GM21576 (cell line): ENCODE measurements around the gene MYLK.
"Not testable (repeated sequence)": the region's sequence is repeated elsewhere in the genome, so short reads cannot be mapped to it uniquely, and the experiment has no call there.

Experiments
- ATAC-seq: cut with Tn5 transposase; IDR thresholded peaks from one replicate; pipeline ENCODE4 v1.9.1; 2021; ENCODE audit warnings: mild to moderate bottlenecking, moderate library complexity; ENCODE audit not compliant: unreplicated experiment

MYLK gene

GRCh38 chr3:123755501-123755900, 128.6 kb downstream of the MYLK start:
- ATAC-seq: no peak

- ATAC-seq: no peak
Measured at GRCh38 chr3:123755085-123755484, 129.0 kb downstream of the MYLK start.

- ATAC-seq: no peak
Measured at GRCh38 chr3:123753286-123753685, 130.8 kb downstream of the MYLK start.

- ATAC-seq: no peak
Measured at GRCh38 chr3:123752228-123752627, 131.9 kb downstream of the MYLK start.

GRCh38 chr3:123751433-123751832, 132.7 kb downstream of the MYLK start:
- no peak for ATAC-seq

- no peak for ATAC-seq
Measured at GRCh38 chr3:123750659-123751420, 133.3 kb downstream of the MYLK start.

GRCh38 chr3:123750209-123750608, 133.9 kb downstream of the MYLK start:
- no peak for ATAC-seq

- ATAC-seq: no peak
Measured at GRCh38 chr3:123749711-123750110, 134.4 kb downstream of the MYLK start.

- ATAC-seq: no peak
Measured at GRCh38 chr3:123745184-123745855, 138.8 kb downstream of the MYLK start.

- no peak for ATAC-seq
Measured at GRCh38 chr3:123744064-123744463, 140.1 kb downstream of the MYLK start.

GRCh38 chr3:123743121-123743520, 141.0 kb downstream of the MYLK start:
- no peak for ATAC-seq

GRCh38 chr3:123741041-123741511, 143.1 kb downstream of the MYLK start:
- ATAC-seq: no peak

GRCh38 chr3:123740391-123740822, 143.7 kb downstream of the MYLK start:
- ATAC-seq: no peak

- ATAC-seq: no peak
Measured at GRCh38 chr3:123739754-123740153, 144.4 kb downstream of the MYLK start.

- ATAC-seq: no peak
Measured at GRCh38 chr3:123739106-123739505, 145.0 kb downstream of the MYLK start.

GRCh38 chr3:123738522-123738921, 145.6 kb downstream of the MYLK start:
- ATAC-seq: not testable (repeated sequence)

GRCh38 chr3:123737168-123737567, 147.0 kb downstream of the MYLK start:
- no peak for ATAC-seq

GRCh38 chr3:123735456-123735855, 148.7 kb downstream of the MYLK start:
- no peak for ATAC-seq

GRCh38 chr3:123734527-123734902, 149.6 kb downstream of the MYLK start:
- ATAC-seq: no peak

GRCh38 chr3:123733805-123734526, 150.2 kb downstream of the MYLK start:
- ATAC-seq: no peak

GRCh38 chr3:123733341-123733740, 150.8 kb downstream of the MYLK start:
- ATAC-seq: no peak

GRCh38 chr3:123732447-123732846, 151.7 kb downstream of the MYLK start:
- ATAC-seq: no peak
